Endodermal cell (in vitro differentiated cells): ENCODE results near the gene LGI4. TPM values are rescaled to one million over a fixed set of nuclear protein-coding genes. Genes with fewer than 3 reads are reported as not detected.
"Not testable (repeated sequence)": the region's sequence is repeated elsewhere in the genome, so short reads cannot be mapped to it uniquely, and the experiment has no call there.

Source experiments
- DNase-seq: peaks from one replicate; pipeline ENCODE4 v3.0.0-alpha.2; 2017
- H3K27ac ChIP-seq: 2 replicates; pipeline ENCODE4 v1.5.1; 2013; ENCODE audit warnings: mild to moderate bottlenecking, low read depth, low read length, moderate library complexity
- H3K27me3 ChIP-seq: 2 replicates; pipeline ENCODE4 v1.6.1; 2013; ENCODE audit warnings: mild to moderate bottlenecking, low read length, moderate library complexity; ENCODE audit not compliant: insufficient read depth, control insufficient read depth, poor library complexity, severe bottlenecking
- H3K36me3 ChIP-seq: 2 replicates; pipeline ENCODE4 v1.7.0; 2013; ENCODE audit warnings: mild to moderate bottlenecking, low read length, moderate library complexity; ENCODE audit not compliant: control insufficient read depth, insufficient read depth
- H3K4me1 ChIP-seq: one replicate; pipeline ENCODE4 v1.7.0; 2013; ENCODE audit warnings: low read length; ENCODE audit not compliant: control insufficient read depth, insufficient read depth
- H3K4me3 ChIP-seq: 2 replicates; pipeline ENCODE4 v1.5.1; 2013; ENCODE audit warnings: mild to moderate bottlenecking, low read length, moderate library complexity
- H3K9ac ChIP-seq: 2 replicates; pipeline ENCODE4 v1.6.1; 2013; ENCODE audit warnings: mild to moderate bottlenecking, low read length, moderate library complexity; ENCODE audit not compliant: poor library complexity, severe bottlenecking; ENCODE audit errors: extremely low read depth
- H3K9me3 ChIP-seq: 2 replicates; pipeline ENCODE4 v1.6.1; 2013; ENCODE audit warnings: mild to moderate bottlenecking, low read length, moderate library complexity; ENCODE audit not compliant: control insufficient read depth
- H3K27ac Mint-ChIP-seq: 2 replicates; pipeline ENCODE4 v1.8.0; 2020; ENCODE audit warnings: mixed read lengths
- H3K27me3 Mint-ChIP-seq: 2 replicates; pipeline ENCODE4 v1.8.0; 2021; ENCODE audit warnings: mild to moderate bottlenecking, mixed read lengths; ENCODE audit not compliant: insufficient read depth
- H3K36me3 Mint-ChIP-seq: 2 replicates; pipeline ENCODE4 v1.8.0; 2020; ENCODE audit warnings: low read depth, mixed read lengths
- H3K4me1 Mint-ChIP-seq: 2 replicates; pipeline ENCODE4 v1.8.0; 2020; ENCODE audit warnings: mixed read lengths
- H3K4me3 Mint-ChIP-seq: 2 replicates; pipeline ENCODE4 v1.8.0; 2020; ENCODE audit warnings: mild to moderate bottlenecking, moderate library complexity, mixed read lengths
- H3K9me3 Mint-ChIP-seq: 2 replicates; pipeline ENCODE4 v1.8.0; 2020; ENCODE audit warnings: mild to moderate bottlenecking, mixed read lengths
- CTCF ChIP-seq: fragments of 200-600 bp; sonication (generic); conservative IDR thresholded peaks from 2 replicates; pipeline ENCODE4 v1.5.0; 2021; ENCODE audit warnings: antibody characterized with exemption, mild to moderate bottlenecking
- WGBS, 2 experiments: methylation state at CpG; one replicate each; pipeline versions ENCODE4 v1.1.5 to v1.1.7; 2013; ENCODE audit warnings: missing lambda C conversion rate in 2 of 2, mixed read lengths in 1 of 2; ENCODE audit not compliant: insufficient coverage in 1 of 2, insufficient read length in 1 of 2; 5-methylcytosine and 5-hydroxymethylcytosine counted together
- total RNA-seq, 2 donors: library from RNA; stranded (reverse); fragmentation: NEBNext Ultra II Directional in 1 of 2; extraction: Animal tissue kit (Norgen Biotek cat#: 25700) in 1 of 2; gene quantifications; 2 replicates in 1 of 2; 3 replicates in 1 of 2; pipeline ENCODE4 v1.2.1, GENCODE V29; 2021

The LGI4 gene
- total RNA-seq, 2 donors from 2014 or later = 0.27 to 0.37 TPM

GRCh38 chr19:35105411-35106290, 29.2 kb downstream of the LGI4 start:
- Histone ChIP-seq H3K36me3 (no peaks in the 10 kb centered on the region), H3K4me1 (no peaks in the 10 kb centered on the region), H3K4me3 (no peak overlapping the region), H3K27ac (no peak overlapping the region), H3K9me3 (no peaks in the 10 kb centered on the region), H3K9ac (no peak overlapping the region), H3K27me3 (no peaks in the 10 kb centered on the region)
- no peak overlapping the region for H3K27ac Mint-ChIP-seq
- no peak for DNase-seq
- no peaks in the 10 kb centered on the region for H3K36me3 Mint-ChIP-seq
- no peak for TF ChIP-seq CTCF
- WGBS, 2 experiments = 92 to 96% methylated on average over 18 to 30 of the region's 30 CpGs
- H3K27me3 Mint-ChIP-seq = no peaks in the 10 kb centered on the region
- H3K9me3 Mint-ChIP-seq = peaks cover 3% of the 10 kb centered on the region
- no peaks in the 10 kb centered on the region for H3K4me1 Mint-ChIP-seq
- no peak overlapping the region for H3K4me3 Mint-ChIP-seq

- H3K27me3 Mint-ChIP-seq = no peaks in the 10 kb centered on the region
- Histone ChIP-seq H3K4me1 (no peaks in the 10 kb centered on the region), H3K4me3 (no peak overlapping the region), H3K9me3 (no peaks in the 10 kb centered on the region), H3K9ac (no peak overlapping the region), H3K36me3 (no peaks in the 10 kb centered on the region), H3K27ac (no peak overlapping the region), H3K27me3 (no peaks in the 10 kb centered on the region)
- peaks cover 3% of the 10 kb centered on the region for H3K9me3 Mint-ChIP-seq
- no peak for DNase-seq
- H3K36me3 Mint-ChIP-seq = no peaks in the 10 kb centered on the region
- no peaks in the 10 kb centered on the region for H3K4me1 Mint-ChIP-seq
- TF ChIP-seq CTCF = no peak
- H3K4me3 Mint-ChIP-seq = no peak overlapping the region
- no peak overlapping the region for H3K27ac Mint-ChIP-seq
- 91 to 100% methylated on average over 2 to 6 of the region's 6 CpGs for WGBS, 2 experiments
Measured at GRCh38 chr19:35105047-35105410, 29.8 kb downstream of the LGI4 start.

GRCh38 chr19:35104361-35104760, 30.5 kb downstream of the LGI4 start:
- no peak overlapping the region for H3K4me3 Mint-ChIP-seq
- Histone ChIP-seq H3K4me1 (no peaks in the 10 kb centered on the region), H3K9ac (no peak overlapping the region), H3K27ac (no peak overlapping the region), H3K9me3 (no peaks in the 10 kb centered on the region), H3K27me3 (no peaks in the 10 kb centered on the region), H3K36me3 (no peaks in the 10 kb centered on the region), H3K4me3 (no peak overlapping the region)
- WGBS, 2 experiments = 92 to 95% methylated on average over 8 to 11 of the region's 11 CpGs
- H3K27me3 Mint-ChIP-seq = no peaks in the 10 kb centered on the region
- DNase-seq = no peak
- peaks cover 3% of the 10 kb centered on the region for H3K9me3 Mint-ChIP-seq
- no peaks in the 10 kb centered on the region for H3K4me1 Mint-ChIP-seq
- no peak overlapping the region for H3K27ac Mint-ChIP-seq
- no peak for TF ChIP-seq CTCF
- no peaks in the 10 kb centered on the region for H3K36me3 Mint-ChIP-seq

- H3K27me3 ChIP-seq, H3K9ac ChIP-seq, H3K9me3 Mint-ChIP-seq, H3K9me3 ChIP-seq, H3K27ac ChIP-seq, H3K4me3 Mint-ChIP-seq, H3K4me3 ChIP-seq, H3K4me1 Mint-ChIP-seq, H3K4me1 ChIP-seq, H3K27ac Mint-ChIP-seq, DNase-seq, H3K27me3 Mint-ChIP-seq, H3K36me3 ChIP-seq, H3K36me3 Mint-ChIP-seq: not testable (repeated sequence)
- WGBS, 2 experiments = 87 to 89% methylated on average over 9 to 10 of the region's 10 CpGs
Measured at GRCh38 chr19:35103614-35104013, 31.2 kb downstream of the LGI4 start.

- not testable (repeated sequence) for H3K4me3 Mint-ChIP-seq
Measured at GRCh38 chr19:35101949-35102348, 32.9 kb downstream of the LGI4 start.

More at GRCh38 chr19:35101949-35102348, 32.9 kb downstream of the LGI4 start:
- WGBS, 2 experiments = 91 to 92% methylated on average over 5 to 8 of the region's 10 CpGs
- not testable (repeated sequence) for H3K4me1 Mint-ChIP-seq, H3K27me3 ChIP-seq, H3K4me3 ChIP-seq, H3K27ac Mint-ChIP-seq, H3K9me3 Mint-ChIP-seq, H3K9ac ChIP-seq, H3K36me3 Mint-ChIP-seq, H3K27ac ChIP-seq, H3K9me3 ChIP-seq, H3K27me3 Mint-ChIP-seq, H3K36me3 ChIP-seq, H3K4me1 ChIP-seq, DNase-seq
